Measurements from ENCODE around the gene CAMTA1. TPM values are rescaled to one million over a fixed set of nuclear protein-coding genes. Genes with fewer than 3 reads are reported as not detected.
A peak's percentile ranks its signal among the peaks of the same experiment; 100 is the strongest.

Gene CAMTA1
- total RNA-seq, 1 experiment from 2014 or later, result 105 TPM

- DNase-seq (ENCODE audit: low read depth), result no peak
Observed at GRCh38 chr1:7633506-7634245, 848.4 kb downstream of the CAMTA1 start.

- DNase-seq (ENCODE audit: low read depth), result no peak
Observed at GRCh38 chr1:7634546-7635240, 849.4 kb downstream of the CAMTA1 start.

- DNase-seq (ENCODE audit: low read depth), result no peak
Observed at GRCh38 chr1:7636795-7637526, 851.7 kb downstream of the CAMTA1 start.

GRCh38 chr1:7638078-7638477, 852.8 kb downstream of the CAMTA1 start:
- DNase-seq (ENCODE audit: low read depth), result no peak

GRCh38 chr1:7639435-7640131, 854.3 kb downstream of the CAMTA1 start:
- DNase-seq (ENCODE audit: low read depth), result no peak

GRCh38 chr1:7640350-7640749, 855.1 kb downstream of the CAMTA1 start:
- DNase-seq (ENCODE audit: low read depth), result no peak

- DNase-seq (ENCODE audit: low read depth), result no peak
Observed at GRCh38 chr1:7640920-7641585, 855.8 kb downstream of the CAMTA1 start.

- no peak for DNase-seq (ENCODE audit: low read depth)
Observed at GRCh38 chr1:7641587-7642417, 856.5 kb downstream of the CAMTA1 start.

- no peak for DNase-seq (ENCODE audit: low read depth)
Observed at GRCh38 chr1:7642418-7642704, 857.1 kb downstream of the CAMTA1 start.

- no peak for DNase-seq (ENCODE audit: low read depth)
Observed at GRCh38 chr1:7642781-7643529, 857.7 kb downstream of the CAMTA1 start.

- DNase-seq (ENCODE audit: low read depth), result no peak
Observed at GRCh38 chr1:7643530-7643929, 858.3 kb downstream of the CAMTA1 start.

- DNase-seq (ENCODE audit: low read depth), result no peak
Observed at GRCh38 chr1:7644086-7644485, 858.8 kb downstream of the CAMTA1 start.

- peak; percentile 75 for DNase-seq (ENCODE audit: low read depth)
Observed at GRCh38 chr1:7644961-7645750, 859.9 kb downstream of the CAMTA1 start.

- DNase-seq (ENCODE audit: low read depth), result no peak
Observed at GRCh38 chr1:7645751-7646048, 860.4 kb downstream of the CAMTA1 start.

GRCh38 chr1:7646164-7646563, 860.9 kb downstream of the CAMTA1 start:
- no peak for DNase-seq (ENCODE audit: low read depth)

GRCh38 chr1:7646981-7647901, 862.0 kb downstream of the CAMTA1 start:
- DNase-seq (ENCODE audit: low read depth), result peak; percentile 71

GRCh38 chr1:7648761-7649384, 863.6 kb downstream of the CAMTA1 start:
- DNase-seq (ENCODE audit: low read depth), result no peak

- DNase-seq (ENCODE audit: low read depth), result no peak
Observed at GRCh38 chr1:7650801-7651200, 865.5 kb downstream of the CAMTA1 start.
